Pericardium fibroblast (primary cell): Measurements from ENCODE around the gene EFHC1. TPM values are rescaled to one million over a fixed set of nuclear protein-coding genes. Genes with fewer than 3 reads are reported as not detected.

Experiments
- total RNA-seq: library from RNA; depleted of rRNA; stranded (reverse); fragments of >200 nt; gene quantifications from 2 replicates; pipeline ENCODE4 v1.2.3, GENCODE V29; 2015

Gene EFHC1, protein sequence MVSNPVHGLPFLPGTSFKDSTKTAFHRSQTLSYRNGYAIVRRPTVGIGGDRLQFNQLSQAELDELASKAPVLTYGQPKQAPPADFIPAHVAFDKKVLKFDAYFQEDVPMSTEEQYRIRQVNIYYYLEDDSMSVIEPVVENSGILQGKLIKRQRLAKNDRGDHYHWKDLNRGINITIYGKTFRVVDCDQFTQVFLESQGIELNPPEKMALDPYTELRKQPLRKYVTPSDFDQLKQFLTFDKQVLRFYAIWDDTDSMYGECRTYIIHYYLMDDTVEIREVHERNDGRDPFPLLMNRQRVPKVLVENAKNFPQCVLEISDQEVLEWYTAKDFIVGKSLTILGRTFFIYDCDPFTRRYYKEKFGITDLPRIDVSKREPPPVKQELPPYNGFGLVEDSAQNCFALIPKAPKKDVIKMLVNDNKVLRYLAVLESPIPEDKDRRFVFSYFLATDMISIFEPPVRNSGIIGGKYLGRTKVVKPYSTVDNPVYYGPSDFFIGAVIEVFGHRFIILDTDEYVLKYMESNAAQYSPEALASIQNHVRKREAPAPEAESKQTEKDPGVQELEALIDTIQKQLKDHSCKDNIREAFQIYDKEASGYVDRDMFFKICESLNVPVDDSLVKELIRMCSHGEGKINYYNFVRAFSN
- 9.5 and 22.5 TPM in 2 replicates for total RNA-seq

DNA sequence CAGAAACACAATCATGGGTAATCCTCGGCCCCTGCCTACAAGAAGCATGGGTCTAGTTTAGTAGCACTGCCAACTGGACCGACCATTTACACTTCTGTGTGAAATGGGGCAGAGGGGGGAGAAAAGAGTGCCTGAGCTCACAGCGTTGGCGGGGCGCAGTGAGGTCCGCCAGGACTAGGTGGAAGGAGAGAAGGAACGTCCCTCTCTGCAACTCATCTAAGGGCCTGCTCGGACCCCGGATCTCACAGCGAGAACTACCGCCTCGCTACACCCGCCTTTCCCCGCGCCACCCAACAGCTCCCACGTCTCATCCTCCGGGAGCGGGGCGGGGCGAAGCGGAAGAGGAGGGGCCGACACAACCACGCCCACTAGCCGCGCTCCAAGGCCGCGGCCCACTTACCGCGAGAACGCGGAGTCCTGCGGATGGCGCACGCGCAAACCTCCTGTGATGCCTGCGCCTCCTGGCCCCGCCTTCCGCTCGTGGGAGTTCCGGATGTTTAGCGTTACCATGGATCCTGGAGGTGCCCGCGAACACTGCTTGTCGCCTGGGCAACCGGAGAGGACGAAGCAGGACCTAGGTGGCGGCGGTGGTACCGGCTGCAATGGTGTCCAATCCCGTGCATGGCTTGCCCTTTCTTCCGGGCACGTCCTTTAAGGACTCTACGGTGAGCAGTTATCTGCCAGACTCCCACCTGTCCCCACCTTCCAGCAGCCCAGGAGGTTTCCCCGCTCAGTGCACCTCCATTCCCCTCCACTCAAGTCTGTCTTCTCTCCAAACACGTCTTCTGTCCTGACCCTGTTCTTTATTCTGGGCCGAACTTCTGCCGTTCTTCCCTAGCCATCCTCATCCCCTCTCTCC lies at the start of gene EFHC1:
EFHC1 (plus strand) TSS at position 534 of the 859 bp plus-strand sequence; CDS start at position 603, 69 bp downstream.

Other genes starting within 250 kb of the EFHC1 start
- not detected in 2 replicates for gene IL17A, start 234.0 kb upstream of the EFHC1 start, total RNA-seq
- gene IL17F, start 175.8 kb upstream of the EFHC1 start, total RNA-seq, result not detected in 2 replicates
- 20.3 and 23.0 TPM in 2 replicates for gene MCM3, start 135.6 kb upstream of the EFHC1 start, total RNA-seq
- gene PAQR8, start 58.2 kb upstream of the EFHC1 start, total RNA-seq, result 2.2 and 2.7 TPM in 2 replicates
- 77.6 and 92.5 TPM in 2 replicates for gene TRAM2, start 156.7 kb downstream of the EFHC1 start, total RNA-seq